ENCODE data around the gene SNX9.

Gene SNX9

DNA sequence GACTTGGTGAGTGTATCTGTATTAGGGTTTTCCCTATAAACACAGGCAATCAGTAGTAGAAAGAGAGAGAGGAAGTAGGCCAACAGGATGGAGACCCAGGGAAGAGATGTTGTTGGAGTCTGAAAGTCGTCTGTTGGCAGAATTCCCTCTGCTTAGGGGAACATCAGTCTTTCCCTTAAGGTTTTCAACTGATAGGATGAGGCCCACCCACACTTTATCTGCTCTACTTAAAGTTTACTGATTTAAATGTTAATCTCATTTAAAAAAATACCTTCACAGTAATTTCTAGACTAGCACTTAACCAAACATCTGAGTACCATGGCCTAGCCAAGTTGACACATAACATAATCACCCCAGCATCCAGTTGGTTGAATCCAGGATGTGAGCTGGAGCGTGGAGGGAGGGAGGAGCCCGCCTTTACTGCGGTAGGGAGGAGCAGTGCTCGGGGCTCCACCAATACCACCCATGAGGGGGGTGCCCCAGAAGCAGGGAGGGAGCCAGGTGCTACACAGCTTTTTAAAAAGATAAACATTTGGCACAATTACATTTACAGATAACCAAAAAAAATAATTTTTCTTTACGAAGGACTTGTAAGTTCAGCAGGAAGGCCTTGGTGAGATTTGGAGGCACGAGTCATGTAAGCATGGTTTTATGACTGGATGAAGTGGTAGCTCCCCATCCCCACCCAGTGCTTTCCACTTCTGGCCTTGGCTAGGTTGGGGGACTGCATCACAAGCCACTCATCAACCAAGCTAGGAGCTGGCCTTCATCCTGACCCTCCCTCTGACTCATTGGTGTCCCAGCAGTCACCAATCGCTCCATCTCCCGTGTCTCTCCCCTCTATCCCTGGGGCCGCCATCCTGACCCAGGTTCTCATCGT lies 18.4 kb upstream of the SNX9 start:
- TF ChIP-seq, protein P1, sequence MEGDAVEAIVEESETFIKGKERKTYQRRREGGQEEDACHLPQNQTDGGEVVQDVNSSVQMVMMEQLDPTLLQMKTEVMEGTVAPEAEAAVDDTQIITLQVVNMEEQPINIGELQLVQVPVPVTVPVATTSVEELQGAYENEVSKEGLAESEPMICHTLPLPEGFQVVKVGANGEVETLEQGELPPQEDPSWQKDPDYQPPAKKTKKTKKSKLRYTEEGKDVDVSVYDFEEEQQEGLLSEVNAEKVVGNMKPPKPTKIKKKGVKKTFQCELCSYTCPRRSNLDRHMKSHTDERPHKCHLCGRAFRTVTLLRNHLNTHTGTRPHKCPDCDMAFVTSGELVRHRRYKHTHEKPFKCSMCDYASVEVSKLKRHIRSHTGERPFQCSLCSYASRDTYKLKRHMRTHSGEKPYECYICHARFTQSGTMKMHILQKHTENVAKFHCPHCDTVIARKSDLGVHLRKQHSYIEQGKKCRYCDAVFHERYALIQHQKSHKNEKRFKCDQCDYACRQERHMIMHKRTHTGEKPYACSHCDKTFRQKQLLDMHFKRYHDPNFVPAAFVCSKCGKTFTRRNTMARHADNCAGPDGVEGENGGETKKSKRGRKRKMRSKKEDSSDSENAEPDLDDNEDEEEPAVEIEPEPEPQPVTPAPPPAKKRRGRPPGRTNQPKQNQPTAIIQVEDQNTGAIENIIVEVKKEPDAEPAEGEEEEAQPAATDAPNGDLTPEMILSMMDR (conservative IDR thresholded peaks at IDR 0.05): no peak
- H3K27ac ChIP-seq: no peak overlapping the region

DNA sequence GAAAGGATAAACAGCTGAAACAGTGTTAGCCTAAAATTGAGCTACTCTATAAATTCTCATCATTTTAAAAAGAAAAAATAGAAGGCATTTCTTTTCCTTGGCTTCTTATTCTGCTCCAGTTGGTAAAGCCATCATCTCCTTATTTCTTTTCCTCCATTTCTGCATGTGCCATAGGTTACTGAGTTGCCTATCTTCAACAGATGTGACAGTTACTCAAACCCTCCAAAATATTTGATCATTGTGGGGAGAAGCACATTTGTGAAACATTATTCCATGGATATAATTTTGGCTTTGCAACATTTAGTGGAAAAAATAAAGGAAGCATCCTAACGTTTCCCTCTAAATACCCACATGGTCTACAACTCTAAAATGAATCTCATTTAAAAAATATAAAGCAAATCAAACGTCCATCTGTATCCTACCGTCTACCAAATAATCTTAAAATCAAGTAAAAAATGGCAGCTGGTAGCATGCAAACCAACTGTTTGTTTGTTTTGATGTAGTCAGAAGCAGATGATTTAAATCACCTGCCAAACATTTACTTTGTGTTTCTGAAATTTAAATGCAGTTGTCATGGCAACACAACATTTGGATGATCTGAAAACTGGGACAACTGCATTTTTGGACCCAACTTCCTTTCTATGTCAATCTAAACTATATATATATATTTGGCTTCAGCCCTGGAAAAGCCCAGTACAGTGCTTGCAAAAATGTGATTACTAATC lies 16.8 kb upstream of the SNX9 start:
- TF ChIP-seq, protein P1 (conservative IDR thresholded peaks at IDR 0.05): no peak
- no peak overlapping the region for H3K27ac ChIP-seq

DNA sequence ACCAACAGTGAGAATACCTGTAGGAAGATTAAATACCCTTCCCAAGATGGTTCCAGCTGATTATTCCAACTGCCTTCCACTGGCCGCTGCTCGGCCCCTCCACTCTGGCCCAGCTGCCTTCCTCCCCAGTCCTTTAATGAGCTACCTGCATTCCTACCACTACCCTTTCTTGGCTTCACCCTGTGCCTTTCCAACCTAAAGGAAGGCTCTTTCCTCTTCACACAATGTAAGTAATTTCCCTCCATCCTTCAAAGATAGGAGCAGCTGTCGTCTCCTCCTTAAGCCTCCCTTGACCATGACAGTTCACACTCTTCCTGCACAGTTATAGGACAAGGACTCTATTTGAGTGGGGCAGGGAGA lies 16.2 kb upstream of the SNX9 start:
- H3K27ac ChIP-seq: no peak overlapping the region
- TF ChIP-seq, protein P1 (conservative IDR thresholded peaks at IDR 0.05): no peak

DNA sequence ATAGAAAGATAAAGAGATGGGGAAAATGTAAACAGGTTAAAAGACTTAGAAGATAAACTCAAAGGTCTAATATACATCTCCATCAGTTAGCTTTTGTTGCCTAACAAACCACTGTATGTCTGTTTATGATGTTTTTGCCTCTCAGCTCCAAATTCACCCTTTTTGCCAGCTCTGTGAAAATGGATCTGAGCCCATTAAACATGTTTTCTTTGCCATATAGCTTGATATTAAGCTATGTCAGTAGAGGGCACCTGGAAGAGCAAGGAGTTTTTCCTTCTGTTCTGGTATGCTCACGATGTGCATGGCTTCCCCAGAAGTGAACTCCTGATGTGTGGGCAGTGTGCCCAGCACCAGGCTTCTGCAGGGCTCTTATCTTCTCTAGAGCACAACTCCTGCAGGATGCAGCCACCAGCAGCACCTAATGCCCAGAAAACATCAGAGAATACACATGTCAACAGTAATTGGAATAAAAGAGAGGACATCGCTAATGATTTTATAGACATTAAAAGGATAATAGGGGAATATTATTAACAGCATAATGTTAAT lies 14.6 kb upstream of the SNX9 start:
- H3K27ac ChIP-seq: no peak overlapping the region
- TF ChIP-seq, protein P1 (conservative IDR thresholded peaks at IDR 0.05): no peak

DNA sequence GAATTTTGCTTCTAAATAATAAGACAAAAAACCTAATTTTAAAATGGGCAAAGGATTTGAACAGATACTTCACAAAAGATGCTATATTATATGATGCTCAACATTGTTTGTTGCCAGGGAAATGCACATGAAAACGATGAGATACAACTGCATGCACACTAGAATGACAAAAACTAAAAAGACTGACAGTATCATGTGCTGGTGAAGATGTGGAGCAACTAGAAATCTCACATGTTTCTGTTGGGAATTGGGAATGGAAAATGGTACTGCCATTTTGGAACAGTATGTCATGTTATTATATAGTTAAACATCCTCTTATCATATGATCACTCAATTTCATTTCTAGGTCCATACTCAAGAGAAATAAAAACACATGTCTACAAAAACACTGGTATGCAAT lies 13.4 kb upstream of the SNX9 start:
- TF ChIP-seq, protein P1 (conservative IDR thresholded peaks at IDR 0.05): no peak
- no peak overlapping the region for H3K27ac ChIP-seq

DNA sequence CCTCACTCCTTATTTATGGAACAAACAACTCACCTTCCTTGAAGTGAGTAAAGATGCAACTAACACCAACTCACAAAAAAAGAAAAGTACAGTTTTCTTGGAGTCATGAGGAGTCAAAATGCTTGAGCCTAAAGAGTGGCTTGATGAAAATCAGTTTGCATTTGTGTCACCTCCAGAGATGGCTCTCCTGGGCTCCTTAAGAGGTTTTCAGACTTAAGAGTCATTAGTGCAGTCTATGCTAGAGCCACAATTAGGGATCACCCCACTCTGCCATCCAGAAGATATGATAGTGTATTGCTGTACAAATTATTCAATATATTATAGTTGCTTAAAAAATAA lies 11.9 kb upstream of the SNX9 start:
- TF ChIP-seq, protein P1 (conservative IDR thresholded peaks at IDR 0.05): no peak
- H3K27ac ChIP-seq: no peak overlapping the region

DNA sequence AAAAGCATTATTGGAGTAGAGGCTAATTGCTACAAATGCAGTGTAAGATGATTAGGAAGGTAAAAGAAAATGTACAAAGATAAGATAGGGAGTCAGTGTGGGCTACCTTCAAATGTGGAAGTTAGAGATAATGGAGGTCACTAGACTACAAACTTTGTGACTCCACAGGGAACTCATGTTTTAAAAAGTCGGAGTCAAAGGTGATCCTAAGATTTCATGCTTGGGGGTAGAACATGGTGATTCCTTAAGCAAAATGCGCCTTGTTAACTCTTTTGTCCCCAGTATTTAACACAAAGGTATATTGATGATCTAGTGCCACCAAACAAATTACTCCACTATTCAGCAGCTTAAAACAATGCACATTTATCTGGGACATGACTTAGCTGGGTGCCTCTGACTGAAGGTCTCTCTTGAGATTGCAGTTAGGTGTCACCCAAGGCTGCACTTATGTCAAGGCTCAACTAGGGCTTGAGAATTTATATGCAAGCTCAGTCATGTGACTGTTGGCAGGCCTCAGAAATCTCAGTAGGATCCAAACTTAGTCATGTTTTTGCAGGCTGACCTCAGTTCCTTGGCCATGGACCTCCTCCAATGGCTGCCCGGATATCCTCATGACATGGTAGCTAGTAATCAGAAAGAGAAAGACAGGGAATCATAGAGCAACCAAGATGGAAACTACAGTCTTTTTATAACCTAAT lies 11.4 kb upstream of the SNX9 start:
- TF ChIP-seq, protein P1 (conservative IDR thresholded peaks at IDR 0.05): no peak

More for the DNA sequence above, 11.4 kb upstream of the SNX9 start:
- H3K27ac ChIP-seq: no peak overlapping the region

All from VCaP (cell line).